Measurements from ENCODE around the gene TPSD1. TPM values are rescaled to one million over a fixed set of nuclear protein-coding genes. Genes with fewer than 3 reads are reported as not detected.

The TPSD1 gene
- total RNA-seq, 4 donors from 2014 or later, result 0.52 to 2.8 TPM; not detected in 2

GRCh38 chr16:1279945-1280589, 24.2 kb downstream of the TPSD1 start:
- no peak overlapping the region for H3K4me3 ChIP-seq
- DNase-seq, result no peak
- TF ChIP-seq CTCF (IDR thresholded peaks at IDR 0.05) (no peak), POLR2A (IDR thresholded peaks at IDR 0.05) (no peak)
- H3K4me1 ChIP-seq, result no peaks in the 10 kb centered on the region
- H3K27ac ChIP-seq, result no peak overlapping the region
- no peaks in the 10 kb centered on the region for H3K36me3 ChIP-seq
- H3K27me3 ChIP-seq, result no peaks in the 10 kb centered on the region
- intact Hi-C loops (cut with DNase I; ENCODE audit: low total_unique reads), result no loop called here
- no peaks in the 10 kb centered on the region for H3K9me3 ChIP-seq

GRCh38 chr16:1280783-1281182, 24.9 kb downstream of the TPSD1 start:
- Histone ChIP-seq H3K4me1 (no peaks in the 10 kb centered on the region), H3K4me3 (no peak overlapping the region), H3K27ac (no peak overlapping the region), H3K36me3 (no peaks in the 10 kb centered on the region), H3K9me3 (no peaks in the 10 kb centered on the region), H3K27me3 (no peaks in the 10 kb centered on the region)
- no peak for DNase-seq
- TF ChIP-seq POLR2A (IDR thresholded peaks at IDR 0.05) (no peak), CTCF (IDR thresholded peaks at IDR 0.05) (no peak)
- intact Hi-C loops (cut with DNase I; ENCODE audit: low total_unique reads), result no loop called here

GRCh38 chr16:1281517-1281916, 25.6 kb downstream of the TPSD1 start:
- Histone ChIP-seq H3K27ac (no peak overlapping the region), H3K36me3 (no peaks in the 10 kb centered on the region), H3K9me3 (no peaks in the 10 kb centered on the region), H3K27me3 (no peaks in the 10 kb centered on the region), H3K4me1 (no peaks in the 10 kb centered on the region), H3K4me3 (no peak overlapping the region)
- intact Hi-C loops (cut with DNase I; ENCODE audit: low total_unique reads), result no loop called here
- no peak for DNase-seq
- no peak for TF ChIP-seq CTCF (IDR thresholded peaks at IDR 0.05)
- no peak for TF ChIP-seq POLR2A (IDR thresholded peaks at IDR 0.05)

- TF ChIP-seq CTCF (IDR thresholded peaks at IDR 0.05), result no peak
- no peak for TF ChIP-seq POLR2A (IDR thresholded peaks at IDR 0.05)
- H3K27ac ChIP-seq, result no peak overlapping the region
- no peaks in the 10 kb centered on the region for H3K27me3 ChIP-seq
- intact Hi-C loops (cut with DNase I; ENCODE audit: low total_unique reads), result no loop called here
- no peaks in the 10 kb centered on the region for H3K4me1 ChIP-seq
- H3K9me3 ChIP-seq, result no peaks in the 10 kb centered on the region
- no peak for DNase-seq
- H3K36me3 ChIP-seq, result no peaks in the 10 kb centered on the region
- no peak overlapping the region for H3K4me3 ChIP-seq
Measured at GRCh38 chr16:1282324-1282973, 26.6 kb downstream of the TPSD1 start.

GRCh38 chr16:1283296-1283695, 27.4 kb downstream of the TPSD1 start:
- Histone ChIP-seq H3K27ac (no peak overlapping the region), H3K4me1 (no peaks in the 10 kb centered on the region), H3K27me3 (no peaks in the 10 kb centered on the region), H3K4me3 (no peak overlapping the region), H3K9me3 (no peaks in the 10 kb centered on the region), H3K36me3 (no peaks in the 10 kb centered on the region)
- TF ChIP-seq POLR2A (IDR thresholded peaks at IDR 0.05) (no peak), CTCF (IDR thresholded peaks at IDR 0.05) (no peak)
- intact Hi-C loops (cut with DNase I; ENCODE audit: low total_unique reads), result no loop called here
- no peak for DNase-seq

All from uterus (tissue), 4 donors.